SK-N-SH treated with all-trans-retinoic acid at 6 μM for 48 hours (cell line): Measurements from ENCODE around the gene SUSD3.
A peak's percentile ranks its signal among the peaks of the same experiment; 100 is the strongest.

ENCODE experiments used
- ATAC-seq: fragments of 200-7000 bp; cut with Tn5 transposase; 3 replicates; pipeline ENCODE4 v1.9.1; 2020; ENCODE audit warnings: mild to moderate bottlenecking, moderate library complexity
- ARNTL ChIP-seq: fragments of 450-650 bp; formaldehyde crosslinking; IDR thresholded peaks from 2 replicates; pipeline ENCODE4 v1.5.0; 2020; ENCODE audit warnings: low read depth, mild to moderate bottlenecking, moderate library complexity, borderline replicate concordance
- BACH2 ChIP-seq: fragments of 250-450 bp; sonication (Bioruptor Pico); IDR thresholded peaks from 2 replicates; pipeline ENCODE4 v1.9.0; 2021; ENCODE audit warnings: mild to moderate bottlenecking, borderline replicate concordance
- CSDC2 ChIP-seq: fragments of 250-450 bp; sonication (Bioruptor Pico); IDR thresholded peaks from 2 replicates; pipeline ENCODE4 v1.5.0; 2020; ENCODE audit warnings: mild to moderate bottlenecking, moderate library complexity
- CSRNP3 ChIP-seq: fragments of 250-450 bp; sonication (Bioruptor Pico); IDR thresholded peaks from 2 replicates; pipeline ENCODE4 v1.5.1; 2021; ENCODE audit warnings: mild to moderate bottlenecking, moderate library complexity
- ESRRG ChIP-seq: fragments of 250-450 bp; sonication (Bioruptor Pico); IDR thresholded peaks from 2 replicates; pipeline ENCODE4 v1.6.1; 2021; ENCODE audit warnings: mild to moderate bottlenecking
- GLIS3 ChIP-seq: fragments of 250-450 bp; sonication (Bioruptor Pico); IDR thresholded peaks from 2 replicates; pipeline ENCODE4 v1.5.0; 2020; ENCODE audit warnings: mild to moderate bottlenecking, moderate library complexity
- ISL1 ChIP-seq: fragments of 250-450 bp; sonication (Bioruptor Pico); IDR thresholded peaks from 2 replicates; pipeline ENCODE4 v2.1.2; 2022; ENCODE audit warnings: mild to moderate bottlenecking, moderate library complexity
- OSR1 ChIP-seq: fragments of 250-450 bp; sonication (Bioruptor Pico); IDR thresholded peaks from 2 replicates; pipeline ENCODE4 v1.8.0; 2022; ENCODE audit warnings: moderate library complexity, mild to moderate bottlenecking, inconsistent platforms
- POU6F1 ChIP-seq: fragments of 250-450 bp; sonication (Bioruptor Pico); IDR thresholded peaks from 2 replicates; pipeline ENCODE4 v1.8.0; 2021; ENCODE audit warnings: low read depth, mild to moderate bottlenecking, moderate library complexity, borderline replicate concordance
- PPARA ChIP-seq: fragments of 250-450 bp; sonication (Bioruptor Pico); IDR thresholded peaks from 2 replicates; pipeline ENCODE4 v1.5.0; 2020; ENCODE audit warnings: mild to moderate bottlenecking, borderline replicate concordance
- RARB ChIP-seq: fragments of 250-450 bp; sonication (Bioruptor Pico); IDR thresholded peaks from 2 replicates; pipeline ENCODE4 v1.8.0; 2021; ENCODE audit warnings: mild to moderate bottlenecking, moderate library complexity
- SNAI2 ChIP-seq: fragments of 250-450 bp; sonication (Bioruptor Pico); IDR thresholded peaks from 2 replicates; pipeline ENCODE4 v1.5.0; 2020; ENCODE audit warnings: mild to moderate bottlenecking, moderate library complexity
- TCF4 ChIP-seq: fragments of 250-450 bp; sonication (Bioruptor Pico); IDR thresholded peaks from 2 replicates; pipeline ENCODE4 v1.8.0; 2021; ENCODE audit warnings: mild to moderate bottlenecking, moderate library complexity, borderline replicate concordance
- TOX ChIP-seq: fragments of 250-450 bp; sonication (Bioruptor Pico); IDR thresholded peaks from 2 replicates; pipeline ENCODE4 v1.8.0; 2021; ENCODE audit warnings: mild to moderate bottlenecking, moderate library complexity, borderline replicate concordance
- TSHZ2 ChIP-seq: fragments of 250-450 bp; sonication (Bioruptor Pico); IDR thresholded peaks from 2 replicates; pipeline ENCODE4 v1.5.0; 2020; ENCODE audit warnings: mild to moderate bottlenecking, moderate library complexity
- ZC3H10 ChIP-seq: fragments of 250-450 bp; sonication (Bioruptor Pico); IDR thresholded peaks from 2 replicates; pipeline ENCODE4 v1.5.1; 2021; ENCODE audit warnings: mild to moderate bottlenecking, moderate library complexity
- ZFP3 ChIP-seq: fragments of 250-450 bp; sonication (Bioruptor Pico); IDR thresholded peaks from 2 replicates; pipeline ENCODE4 v1.5.0; 2020; ENCODE audit warnings: mild to moderate bottlenecking, moderate library complexity
- ZFP30 ChIP-seq: fragments of 450-650 bp; formaldehyde crosslinking; IDR thresholded peaks from 2 replicates; pipeline ENCODE4 v1.5.0; 2022; ENCODE audit warnings: mild to moderate bottlenecking, moderate library complexity
- ZNF565 ChIP-seq: fragments of 450-650 bp; formaldehyde crosslinking; conservative IDR thresholded peaks from 2 replicates; pipeline ENCODE4 v1.5.0; 2020; ENCODE audit warnings: low read depth, mild to moderate bottlenecking, moderate library complexity
- ZNF70 ChIP-seq: fragments of 450-650 bp; formaldehyde crosslinking; IDR thresholded peaks from 2 replicates; pipeline ENCODE4 v1.5.0; 2020; ENCODE audit warnings: mild to moderate bottlenecking, moderate library complexity
- ZNF8 ChIP-seq: fragments of 450-650 bp; formaldehyde crosslinking; IDR thresholded peaks from 2 replicates; pipeline ENCODE4 v1.5.0; 2020; ENCODE audit warnings: mild to moderate bottlenecking, moderate library complexity
- TF ChIP-seq, protein P1 (sequence below): fragments of 250-450 bp; sonication (Bioruptor Pico); IDR thresholded peaks from 2 replicates; pipeline ENCODE4 v1.8.0; 2020; ENCODE audit warnings: mild to moderate bottlenecking, moderate library complexity, borderline replicate concordance
- TF ChIP-seq, protein P2 (sequence below): fragments of 250-450 bp; sonication (Bioruptor Pico); IDR thresholded peaks from 2 replicates; pipeline ENCODE4 v1.5.1; 2020; ENCODE audit warnings: low read depth, mild to moderate bottlenecking, moderate library complexity

SUSD3 gene

DNA sequence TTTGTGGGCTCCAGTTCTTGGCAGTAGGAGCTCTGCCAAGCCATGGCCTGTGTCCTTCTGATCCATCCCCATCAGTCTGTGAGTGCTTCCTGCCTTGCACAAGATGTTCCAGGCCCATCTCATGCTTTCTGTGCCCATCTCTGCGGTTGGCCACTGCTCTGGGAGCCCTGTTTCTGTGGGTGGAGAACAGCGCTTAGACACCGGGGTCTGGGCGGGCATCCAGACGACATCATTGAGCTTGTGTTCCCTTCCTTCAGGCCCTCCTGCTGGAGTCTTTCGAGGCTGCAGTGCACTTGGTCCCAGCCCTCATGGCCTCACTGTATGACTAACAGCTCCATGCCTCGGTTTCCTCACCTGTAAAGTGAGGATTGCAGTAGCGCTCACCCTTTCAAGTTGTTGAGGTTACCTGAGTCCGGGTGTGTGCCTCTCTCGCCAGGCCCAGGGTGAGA, 22.6 kb downstream of the SUSD3 start:
- TF ChIP-seq CSDC2 (CRISPR knock-in tag) (no peak), BACH2 (CRISPR knock-in tag) (no peak), ZFP3 (no peak), SNAI2 (CRISPR knock-in tag) (no peak), CSRNP3 (CRISPR knock-in tag) (no peak), TSHZ2 (CRISPR knock-in tag) (no peak), ZNF565 (CRISPR knock-in tag) (no peak), TCF4 (CRISPR knock-in tag) (no peak), ZFP30 (no peak), ZC3H10 (CRISPR knock-in tag) (no peak), ARNTL (CRISPR knock-in tag) (no peak), PPARA (CRISPR knock-in tag) (no peak), POU6F1 (no peak), ESRRG (CRISPR knock-in tag) (no peak), RARB (CRISPR knock-in tag) (no peak)
- TF ChIP-seq, protein P1, sequence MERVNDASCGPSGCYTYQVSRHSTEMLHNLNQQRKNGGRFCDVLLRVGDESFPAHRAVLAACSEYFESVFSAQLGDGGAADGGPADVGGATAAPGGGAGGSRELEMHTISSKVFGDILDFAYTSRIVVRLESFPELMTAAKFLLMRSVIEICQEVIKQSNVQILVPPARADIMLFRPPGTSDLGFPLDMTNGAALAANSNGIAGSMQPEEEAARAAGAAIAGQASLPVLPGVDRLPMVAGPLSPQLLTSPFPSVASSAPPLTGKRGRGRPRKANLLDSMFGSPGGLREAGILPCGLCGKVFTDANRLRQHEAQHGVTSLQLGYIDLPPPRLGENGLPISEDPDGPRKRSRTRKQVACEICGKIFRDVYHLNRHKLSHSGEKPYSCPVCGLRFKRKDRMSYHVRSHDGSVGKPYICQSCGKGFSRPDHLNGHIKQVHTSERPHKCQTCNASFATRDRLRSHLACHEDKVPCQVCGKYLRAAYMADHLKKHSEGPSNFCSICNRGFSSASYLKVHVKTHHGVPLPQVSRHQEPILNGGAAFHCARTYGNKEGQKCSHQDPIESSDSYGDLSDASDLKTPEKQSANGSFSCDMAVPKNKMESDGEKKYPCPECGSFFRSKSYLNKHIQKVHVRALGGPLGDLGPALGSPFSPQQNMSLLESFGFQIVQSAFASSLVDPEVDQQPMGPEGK = no peak
- TF ChIP-seq, all 23 proteins: peak for 0
- ATAC-seq = no peak

GRCh38 chr9:93081931-93082330, 23.4 kb downstream of the SUSD3 start:
- peak; percentile 39 for ATAC-seq
- TF ChIP-seq ZFP30 (no peak), GLIS3 (CRISPR knock-in tag) (no peak), ZNF565 (CRISPR knock-in tag) (no peak), TCF4 (CRISPR knock-in tag) (no peak), ZC3H10 (CRISPR knock-in tag) (no peak), CSDC2 (CRISPR knock-in tag) (no peak), OSR1 (CRISPR knock-in tag) (no peak), BACH2 (CRISPR knock-in tag) (no peak), PPARA (CRISPR knock-in tag) (no peak), ISL1 (no peak), RARB (CRISPR knock-in tag) (no peak)
- TF ChIP-seq, protein P2, sequence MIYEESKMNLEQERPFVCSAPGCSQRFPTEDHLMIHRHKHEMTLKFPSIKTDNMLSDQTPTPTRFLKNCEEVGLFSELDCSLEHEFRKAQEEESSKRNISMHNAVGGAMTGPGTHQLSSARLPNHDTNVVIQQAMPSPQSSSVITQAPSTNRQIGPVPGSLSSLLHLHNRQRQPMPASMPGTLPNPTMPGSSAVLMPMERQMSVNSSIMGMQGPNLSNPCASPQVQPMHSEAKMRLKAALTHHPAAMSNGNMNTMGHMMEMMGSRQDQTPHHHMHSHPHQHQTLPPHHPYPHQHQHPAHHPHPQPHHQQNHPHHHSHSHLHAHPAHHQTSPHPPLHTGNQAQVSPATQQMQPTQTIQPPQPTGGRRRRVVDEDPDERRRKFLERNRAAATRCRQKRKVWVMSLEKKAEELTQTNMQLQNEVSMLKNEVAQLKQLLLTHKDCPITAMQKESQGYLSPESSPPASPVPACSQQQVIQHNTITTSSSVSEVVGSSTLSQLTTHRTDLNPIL (CRISPR knock-in tag) = no peak
- TF ChIP-seq, all 23 proteins: peak for 0

DNA sequence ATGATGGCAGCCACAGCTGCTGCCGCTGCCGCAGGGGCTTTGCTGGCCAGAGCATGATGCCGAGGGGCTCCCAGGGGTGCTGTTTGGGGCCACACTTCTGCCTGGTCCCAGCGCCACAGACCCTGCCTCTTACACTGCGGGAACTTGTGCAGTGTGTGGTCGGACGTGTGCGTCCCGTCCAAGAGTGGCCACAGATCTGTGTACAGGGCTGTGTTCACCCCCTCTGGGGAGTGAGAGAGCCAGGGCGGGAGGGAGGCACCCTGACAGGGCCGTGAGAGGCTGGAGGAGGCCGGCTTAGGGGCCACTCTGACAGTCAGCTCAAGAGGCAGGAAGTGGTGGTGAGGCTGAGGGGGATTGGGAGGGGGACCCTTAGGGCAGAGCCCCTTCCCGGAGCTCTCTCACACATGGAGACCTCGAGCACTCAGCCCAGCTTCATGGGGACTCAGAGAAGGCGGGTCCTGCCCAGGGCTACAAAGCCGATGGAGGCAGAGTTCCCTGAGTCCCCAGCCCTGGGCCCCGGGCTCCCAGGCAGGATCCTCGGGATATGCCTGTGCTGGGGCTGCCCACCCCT, 24.4 kb downstream of the SUSD3 start:
- ATAC-seq = no peak
- TF ChIP-seq ZNF565 (CRISPR knock-in tag) (no peak), TOX (CRISPR knock-in tag) (no peak), SNAI2 (CRISPR knock-in tag) (no peak), POU6F1 (no peak), OSR1 (CRISPR knock-in tag) (no peak), ZFP3 (no peak), CSDC2 (CRISPR knock-in tag) (no peak), RARB (CRISPR knock-in tag) (no peak), ZNF8 (CRISPR knock-in tag) (no peak), ISL1 (no peak), ZNF70 (no peak), ZC3H10 (CRISPR knock-in tag) (no peak), GLIS3 (CRISPR knock-in tag) (no peak)
- TF ChIP-seq, protein P1 = no peak
